HEK293 (cell line): ENCODE results near the gene CDK11B.

Experiments
- CTCF ChIA-PET: fragments of 350-600 bp; formaldehyde crosslinking; extraction: SDS; loops from one replicate; lab custom pipeline; 2021; ENCODE audit warnings: antibody characterized with exemption; lab: Yijun Ruan, JAX
- POLR2A ChIA-PET: fragments of 300-600 bp; formaldehyde crosslinking; extraction: SDS; loops from one replicate; lab custom pipeline; 2020; ENCODE audit warnings: antibody characterized with exemption, inconsistent platforms; lab: Yijun Ruan, JAX
- H3K27ac ChIP-seq: fragments of 200-500 bp; sonication (Bioruptor generic); 2 replicates; pipeline ENCODE4 v1.5.1; 2014; ENCODE audit warnings: low read depth, low read length, control low read depth, inconsistent platforms; ENCODE audit errors: extremely low read depth
- H3K36me3 ChIP-seq, 2 experiments: fragments of 200-500 bp in 1 of 2; sonication (Bioruptor generic) in 1 of 2; 1 replicate in 1 of 2; 2 replicates in 1 of 2; pipeline ENCODE4 v1.5.1; 2014 to 2017; ENCODE audit warnings: inconsistent platforms in 2 of 2, low read length in 2 of 2; ENCODE audit not compliant: control insufficient read depth in 2 of 2, insufficient read depth in 1 of 2
- H3K4me1 ChIP-seq: fragments of 200-500 bp; sonication (Bioruptor generic); 2 replicates; pipeline ENCODE4 v1.5.1; 2014; ENCODE audit warnings: mild to moderate bottlenecking, low read length, inconsistent platforms; ENCODE audit not compliant: control insufficient read depth, insufficient read depth
- H3K4me3 ChIP-seq: 2 replicates; pipeline ENCODE4 v1.5.1; 2011; ENCODE audit warnings: low read depth, mild to moderate bottlenecking, control low read depth, low read length, moderate library complexity
- H3K9me3 ChIP-seq: fragments of 200-500 bp; sonication (Bioruptor generic); 2 replicates; pipeline ENCODE4 v1.5.1; 2014; ENCODE audit warnings: low read depth, low read length, inconsistent platforms; ENCODE audit not compliant: control insufficient read depth, insufficient read depth
- FEZF1 ChIP-seq: fragments of 450-650 bp; formaldehyde crosslinking; IDR thresholded peaks from 2 replicates; pipeline ENCODE4 v1.5.1; 2016; ENCODE audit warnings: missing biosample characterization, missing genetic modification characterization
- HOXA7 ChIP-seq: sonication (generic); formaldehyde crosslinking; IDR thresholded peaks from 2 replicates; pipeline ENCODE4 v1.8.1; 2022; ENCODE audit warnings: missing genetic modification reagents, borderline replicate concordance
- MYNN ChIP-seq: fragments of 450-650 bp; formaldehyde crosslinking; IDR thresholded peaks from 2 replicates; pipeline ENCODE4 v1.5.1; 2016; ENCODE audit warnings: missing biosample characterization, missing genetic modification characterization, borderline replicate concordance
- PRDM1 ChIP-seq: fragments of 450-650 bp; formaldehyde crosslinking; IDR thresholded peaks from 2 replicates; pipeline ENCODE4; 2016; ENCODE audit warnings: missing biosample characterization, missing genetic modification characterization
- YY2 ChIP-seq: fragments of 450-650 bp; formaldehyde crosslinking; IDR thresholded peaks from 2 replicates; pipeline ENCODE4 v1.5.1; 2016; ENCODE audit warnings: missing biosample characterization, missing genetic modification characterization
- ZFP3 ChIP-seq: fragments of 450-650 bp; formaldehyde crosslinking; IDR thresholded peaks from 2 replicates; pipeline ENCODE4 v1.5.1; 2016; ENCODE audit warnings: low read depth, missing biosample characterization, missing genetic modification characterization
- ZIC2 ChIP-seq: fragments of 450-650 bp; formaldehyde crosslinking; IDR thresholded peaks from 2 replicates; pipeline ENCODE4 v1.5.1; 2016; ENCODE audit warnings: missing biosample characterization, missing genetic modification characterization
- ZNF221 ChIP-seq: fragments of 450-650 bp; formaldehyde crosslinking; IDR thresholded peaks from 2 replicates; pipeline ENCODE4 v1.5.1; 2017; ENCODE audit warnings: missing biosample characterization, missing genetic modification characterization, borderline replicate concordance
- ZNF335 ChIP-seq: fragments of 450-650 bp; formaldehyde crosslinking; conservative IDR thresholded peaks from 2 replicates; pipeline ENCODE4 v1.5.1; 2016; ENCODE audit warnings: missing biosample characterization, missing genetic modification characterization
- ZNF521 ChIP-seq: fragments of 450-650 bp; formaldehyde crosslinking; IDR thresholded peaks from 2 replicates; pipeline ENCODE4 v1.5.1; 2017; ENCODE audit warnings: missing biosample characterization, mild to moderate bottlenecking, missing genetic modification characterization
- ZNF585B ChIP-seq: fragments of 450-650 bp; formaldehyde crosslinking; IDR thresholded peaks from 2 replicates; pipeline ENCODE4 v1.5.1; 2016; ENCODE audit warnings: missing biosample characterization, missing genetic modification characterization
- ZNF629 ChIP-seq: fragments of 450-650 bp; formaldehyde crosslinking; IDR thresholded peaks from 2 replicates; pipeline ENCODE4 v1.5.1; 2017; ENCODE audit warnings: missing biosample characterization, missing genetic modification characterization
- ZNF791 ChIP-seq: fragments of 450-650 bp; formaldehyde crosslinking; IDR thresholded peaks from 2 replicates; pipeline ENCODE4 v1.5.1; 2016; ENCODE audit warnings: missing biosample characterization, missing genetic modification characterization
- TF ChIP-seq, protein P1 (sequence below): fragments of 450-650 bp; formaldehyde crosslinking; IDR thresholded peaks from 2 replicates; pipeline ENCODE4 v1.5.1; 2016; ENCODE audit warnings: missing biosample characterization, missing genetic modification characterization
- TF ChIP-seq, protein P2 (sequence below): fragments of 450-650 bp; formaldehyde crosslinking; IDR thresholded peaks from 2 replicates; pipeline ENCODE4 v1.5.1; 2016; ENCODE audit warnings: missing biosample characterization, missing genetic modification characterization
- TF ChIP-seq, protein P3 (sequence below): fragments of 450-650 bp; formaldehyde crosslinking; IDR thresholded peaks from 2 replicates; pipeline ENCODE4 v1.5.1; 2016; ENCODE audit warnings: missing biosample characterization, missing genetic modification characterization
- TF ChIP-seq, protein P4 (sequence below): fragments of 450-650 bp; formaldehyde crosslinking; IDR thresholded peaks from 2 replicates; pipeline ENCODE4 v1.5.1; 2016; ENCODE audit warnings: missing biosample characterization, missing genetic modification characterization, low read depth
- TF ChIP-seq, protein P5 (sequence below): fragments of 450-650 bp; formaldehyde crosslinking; IDR thresholded peaks from 2 replicates; pipeline ENCODE4 v1.5.1; 2016; ENCODE audit warnings: missing biosample characterization, missing genetic modification characterization

The CDK11B gene

DNA sequence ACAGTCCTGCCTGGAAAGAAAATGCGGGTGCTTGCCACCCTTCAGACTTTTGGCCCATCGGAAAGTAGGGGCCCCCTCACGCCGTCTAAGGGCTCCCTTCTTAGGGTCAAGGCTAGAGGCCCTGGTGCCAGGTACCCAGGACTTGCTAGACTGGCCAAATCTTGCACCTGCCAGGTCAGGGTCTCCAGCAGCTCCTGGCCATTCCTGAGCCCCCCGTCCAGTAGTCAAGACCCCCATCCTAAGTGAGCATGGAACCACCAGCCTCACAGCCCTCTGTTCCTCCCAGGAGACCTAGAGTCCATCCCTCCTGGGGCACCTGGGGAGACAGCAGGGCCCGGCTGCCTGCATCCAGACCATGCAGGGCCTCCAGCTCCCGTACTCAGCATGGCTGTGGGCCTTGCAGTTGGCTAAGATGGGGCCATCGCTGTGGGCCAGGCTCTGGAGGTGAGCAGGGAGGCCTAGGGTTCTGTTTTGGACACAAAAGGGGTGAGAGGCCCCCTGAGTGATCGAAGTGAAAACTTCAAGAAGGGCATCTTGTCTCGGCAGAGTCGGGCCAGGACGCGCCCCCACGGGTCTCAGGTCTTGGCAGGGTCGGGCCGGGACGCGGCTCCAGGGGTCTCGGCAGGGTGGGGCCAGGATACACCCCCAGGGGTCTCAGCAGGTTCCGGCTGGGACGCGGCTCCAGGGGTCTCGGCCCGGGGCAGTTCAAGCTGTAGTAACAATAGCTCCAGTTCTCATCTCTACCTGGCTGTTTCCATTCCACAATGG lies 64.8 kb downstream of the CDK11B start (continued):
- no peak for TF ChIP-seq ZFP3 (tag by site-specific recombination)
- no peak for TF ChIP-seq PRDM1 (tag by site-specific recombination)
- TF ChIP-seq HOXA7 (CRISPR knock-in tag) = no peak
- TF ChIP-seq, protein P1, sequence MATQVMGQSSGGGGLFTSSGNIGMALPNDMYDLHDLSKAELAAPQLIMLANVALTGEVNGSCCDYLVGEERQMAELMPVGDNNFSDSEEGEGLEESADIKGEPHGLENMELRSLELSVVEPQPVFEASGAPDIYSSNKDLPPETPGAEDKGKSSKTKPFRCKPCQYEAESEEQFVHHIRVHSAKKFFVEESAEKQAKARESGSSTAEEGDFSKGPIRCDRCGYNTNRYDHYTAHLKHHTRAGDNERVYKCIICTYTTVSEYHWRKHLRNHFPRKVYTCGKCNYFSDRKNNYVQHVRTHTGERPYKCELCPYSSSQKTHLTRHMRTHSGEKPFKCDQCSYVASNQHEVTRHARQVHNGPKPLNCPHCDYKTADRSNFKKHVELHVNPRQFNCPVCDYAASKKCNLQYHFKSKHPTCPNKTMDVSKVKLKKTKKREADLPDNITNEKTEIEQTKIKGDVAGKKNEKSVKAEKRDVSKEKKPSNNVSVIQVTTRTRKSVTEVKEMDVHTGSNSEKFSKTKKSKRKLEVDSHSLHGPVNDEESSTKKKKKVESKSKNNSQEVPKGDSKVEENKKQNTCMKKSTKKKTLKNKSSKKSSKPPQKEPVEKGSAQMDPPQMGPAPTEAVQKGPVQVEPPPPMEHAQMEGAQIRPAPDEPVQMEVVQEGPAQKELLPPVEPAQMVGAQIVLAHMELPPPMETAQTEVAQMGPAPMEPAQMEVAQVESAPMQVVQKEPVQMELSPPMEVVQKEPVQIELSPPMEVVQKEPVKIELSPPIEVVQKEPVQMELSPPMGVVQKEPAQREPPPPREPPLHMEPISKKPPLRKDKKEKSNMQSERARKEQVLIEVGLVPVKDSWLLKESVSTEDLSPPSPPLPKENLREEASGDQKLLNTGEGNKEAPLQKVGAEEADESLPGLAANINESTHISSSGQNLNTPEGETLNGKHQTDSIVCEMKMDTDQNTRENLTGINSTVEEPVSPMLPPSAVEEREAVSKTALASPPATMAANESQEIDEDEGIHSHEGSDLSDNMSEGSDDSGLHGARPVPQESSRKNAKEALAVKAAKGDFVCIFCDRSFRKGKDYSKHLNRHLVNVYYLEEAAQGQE (tag by site-specific recombination) = no peak
- TF ChIP-seq ZNF629 (tag by site-specific recombination) = no peak
- TF ChIP-seq FEZF1 (tag by site-specific recombination) = no peak
- TF ChIP-seq ZNF585B = no peak
- no peak for TF ChIP-seq ZNF521
- no peak for TF ChIP-seq MYNN (tag by site-specific recombination)
- no peak for TF ChIP-seq ZNF791 (tag by site-specific recombination)

DNA sequence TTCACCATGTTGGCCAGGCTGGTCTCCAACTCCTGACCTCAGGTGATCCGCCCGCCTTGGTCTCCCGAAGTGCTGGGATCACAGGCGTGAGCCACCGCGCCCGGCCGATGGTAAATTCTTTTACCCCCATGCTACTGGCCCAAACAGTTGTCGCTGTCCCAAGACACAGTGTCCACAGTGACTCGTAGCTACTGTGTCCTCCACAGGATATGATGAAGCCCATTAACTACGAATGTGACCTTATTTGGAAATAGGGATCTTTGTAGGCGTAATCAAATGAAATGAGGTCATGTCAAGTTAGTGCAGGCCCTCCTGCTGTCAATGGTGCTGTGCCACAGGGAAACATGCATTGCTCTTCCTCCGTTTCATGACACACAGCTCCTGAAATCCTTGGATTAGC lies 67.4 kb downstream of the CDK11B start:
- H3K4me3 ChIP-seq = no peak overlapping the region
- TF ChIP-seq, protein P2, sequence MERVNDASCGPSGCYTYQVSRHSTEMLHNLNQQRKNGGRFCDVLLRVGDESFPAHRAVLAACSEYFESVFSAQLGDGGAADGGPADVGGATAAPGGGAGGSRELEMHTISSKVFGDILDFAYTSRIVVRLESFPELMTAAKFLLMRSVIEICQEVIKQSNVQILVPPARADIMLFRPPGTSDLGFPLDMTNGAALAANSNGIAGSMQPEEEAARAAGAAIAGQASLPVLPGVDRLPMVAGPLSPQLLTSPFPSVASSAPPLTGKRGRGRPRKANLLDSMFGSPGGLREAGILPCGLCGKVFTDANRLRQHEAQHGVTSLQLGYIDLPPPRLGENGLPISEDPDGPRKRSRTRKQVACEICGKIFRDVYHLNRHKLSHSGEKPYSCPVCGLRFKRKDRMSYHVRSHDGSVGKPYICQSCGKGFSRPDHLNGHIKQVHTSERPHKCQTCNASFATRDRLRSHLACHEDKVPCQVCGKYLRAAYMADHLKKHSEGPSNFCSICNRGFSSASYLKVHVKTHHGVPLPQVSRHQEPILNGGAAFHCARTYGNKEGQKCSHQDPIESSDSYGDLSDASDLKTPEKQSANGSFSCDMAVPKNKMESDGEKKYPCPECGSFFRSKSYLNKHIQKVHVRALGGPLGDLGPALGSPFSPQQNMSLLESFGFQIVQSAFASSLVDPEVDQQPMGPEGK (tag by site-specific recombination) = no peak
- TF ChIP-seq, protein P3, sequence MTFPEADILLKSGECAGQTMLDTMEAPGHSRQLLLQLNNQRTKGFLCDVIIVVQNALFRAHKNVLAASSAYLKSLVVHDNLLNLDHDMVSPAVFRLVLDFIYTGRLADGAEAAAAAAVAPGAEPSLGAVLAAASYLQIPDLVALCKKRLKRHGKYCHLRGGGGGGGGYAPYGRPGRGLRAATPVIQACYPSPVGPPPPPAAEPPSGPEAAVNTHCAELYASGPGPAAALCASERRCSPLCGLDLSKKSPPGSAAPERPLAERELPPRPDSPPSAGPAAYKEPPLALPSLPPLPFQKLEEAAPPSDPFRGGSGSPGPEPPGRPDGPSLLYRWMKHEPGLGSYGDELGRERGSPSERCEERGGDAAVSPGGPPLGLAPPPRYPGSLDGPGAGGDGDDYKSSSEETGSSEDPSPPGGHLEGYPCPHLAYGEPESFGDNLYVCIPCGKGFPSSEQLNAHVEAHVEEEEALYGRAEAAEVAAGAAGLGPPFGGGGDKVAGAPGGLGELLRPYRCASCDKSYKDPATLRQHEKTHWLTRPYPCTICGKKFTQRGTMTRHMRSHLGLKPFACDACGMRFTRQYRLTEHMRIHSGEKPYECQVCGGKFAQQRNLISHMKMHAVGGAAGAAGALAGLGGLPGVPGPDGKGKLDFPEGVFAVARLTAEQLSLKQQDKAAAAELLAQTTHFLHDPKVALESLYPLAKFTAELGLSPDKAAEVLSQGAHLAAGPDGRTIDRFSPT (tag by site-specific recombination) = peak; percentile 16; the same call in 1 of the 2 replicates
- no peak for TF ChIP-seq YY2 (tag by site-specific recombination)
- TF ChIP-seq ZNF221 = no peak
- TF ChIP-seq, protein P4, sequence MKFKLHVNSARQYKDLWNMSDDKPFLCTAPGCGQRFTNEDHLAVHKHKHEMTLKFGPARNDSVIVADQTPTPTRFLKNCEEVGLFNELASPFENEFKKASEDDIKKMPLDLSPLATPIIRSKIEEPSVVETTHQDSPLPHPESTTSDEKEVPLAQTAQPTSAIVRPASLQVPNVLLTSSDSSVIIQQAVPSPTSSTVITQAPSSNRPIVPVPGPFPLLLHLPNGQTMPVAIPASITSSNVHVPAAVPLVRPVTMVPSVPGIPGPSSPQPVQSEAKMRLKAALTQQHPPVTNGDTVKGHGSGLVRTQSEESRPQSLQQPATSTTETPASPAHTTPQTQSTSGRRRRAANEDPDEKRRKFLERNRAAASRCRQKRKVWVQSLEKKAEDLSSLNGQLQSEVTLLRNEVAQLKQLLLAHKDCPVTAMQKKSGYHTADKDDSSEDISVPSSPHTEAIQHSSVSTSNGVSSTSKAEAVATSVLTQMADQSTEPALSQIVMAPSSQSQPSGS (tag by site-specific recombination) = peak; percentile 67
- TF ChIP-seq ZNF335 = no peak
- TF ChIP-seq, protein P5, sequence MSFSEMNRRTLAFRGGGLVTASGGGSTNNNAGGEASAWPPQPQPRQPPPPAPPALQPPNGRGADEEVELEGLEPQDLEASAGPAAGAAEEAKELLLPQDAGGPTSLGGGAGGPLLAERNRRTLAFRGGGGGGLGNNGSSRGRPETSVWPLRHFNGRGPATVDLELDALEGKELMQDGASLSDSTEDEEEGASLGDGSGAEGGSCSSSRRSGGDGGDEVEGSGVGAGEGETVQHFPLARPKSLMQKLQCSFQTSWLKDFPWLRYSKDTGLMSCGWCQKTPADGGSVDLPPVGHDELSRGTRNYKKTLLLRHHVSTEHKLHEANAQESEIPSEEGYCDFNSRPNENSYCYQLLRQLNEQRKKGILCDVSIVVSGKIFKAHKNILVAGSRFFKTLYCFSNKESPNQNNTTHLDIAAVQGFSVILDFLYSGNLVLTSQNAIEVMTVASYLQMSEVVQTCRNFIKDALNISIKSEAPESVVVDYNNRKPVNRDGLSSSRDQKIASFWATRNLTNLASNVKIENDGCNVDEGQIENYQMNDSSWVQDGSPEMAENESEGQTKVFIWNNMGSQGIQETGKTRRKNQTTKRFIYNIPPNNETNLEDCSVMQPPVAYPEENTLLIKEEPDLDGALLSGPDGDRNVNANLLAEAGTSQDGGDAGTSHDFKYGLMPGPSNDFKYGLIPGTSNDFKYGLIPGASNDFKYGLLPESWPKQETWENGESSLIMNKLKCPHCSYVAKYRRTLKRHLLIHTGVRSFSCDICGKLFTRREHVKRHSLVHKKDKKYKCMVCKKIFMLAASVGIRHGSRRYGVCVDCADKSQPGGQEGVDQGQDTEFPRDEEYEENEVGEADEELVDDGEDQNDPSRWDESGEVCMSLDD = no peak
- peak; percentile 25; the same call in 1 of the 2 replicates for TF ChIP-seq ZIC2
- H3K4me1 ChIP-seq = no peaks in the 10 kb centered on the region
- no peak overlapping the region for H3K27ac ChIP-seq
- ChIA-PET CTCF (no interaction called here), POLR2A (no interaction called here)
- H3K36me3 ChIP-seq = no peaks in the 10 kb centered on the region
- H3K9me3 ChIP-seq = no peaks in the 10 kb centered on the region
